ENCODE data around the gene N4BP2. TPM values are rescaled to one million over a fixed set of nuclear protein-coding genes. Genes with fewer than 3 reads are reported as not detected.

Gene N4BP2
- total and polyA plus RNA-seq, 4 donors: 1.8 to 7.2 (median 4.6) TPM

- ATAC-seq (ENCODE audit: low FRiP score): no peak
- intact Hi-C loops (cut with DNase I): no loop called here
- H3K4me3 ChIP-seq (ENCODE audit: low read length in 2 of 2): no peak overlapping the region
Observed at GRCh38 chr4:40193578-40193977, 136.9 kb downstream of the N4BP2 start.

GRCh38 chr4:40194602-40195161 lies 138.0 kb downstream of the N4BP2 start:
- ATAC-seq (ENCODE audit: low FRiP score): no peak
- H3K36me3 ChIP-seq (ENCODE audit: control insufficient read depth in 1 of 2, insufficient read depth in 2 of 2, low read length in 1 of 2): no peaks in the 10 kb centered on the region

More at GRCh38 chr4:40193578-40193977, 136.9 kb downstream of the N4BP2 start:
- H3K27ac ChIP-seq (ENCODE audit: low read depth in 1 of 2, low read length in 2 of 2): no peak overlapping the region
- no peak for DNase-seq
- no peaks in the 10 kb centered on the region for H3K9me3 ChIP-seq (ENCODE audit: control insufficient read depth, low read length)
- H3K4me1 ChIP-seq (ENCODE audit: control insufficient read depth in 1 of 2, insufficient read depth in 2 of 2, low read length in 2 of 2): no peaks in the 10 kb centered on the region
- 76 to 82% methylated on average over 7 of the region's 7 CpGs for WGBS, 2 donors
- H3K36me3 ChIP-seq (ENCODE audit: control insufficient read depth in 1 of 2, insufficient read depth in 2 of 2, low read length in 1 of 2): no peaks in the 10 kb centered on the region
- no peaks in the 10 kb centered on the region for H3K27me3 ChIP-seq (ENCODE audit: control insufficient read depth in 1 of 2, insufficient read depth in 2 of 2, low read length in 1 of 2)

DNA sequence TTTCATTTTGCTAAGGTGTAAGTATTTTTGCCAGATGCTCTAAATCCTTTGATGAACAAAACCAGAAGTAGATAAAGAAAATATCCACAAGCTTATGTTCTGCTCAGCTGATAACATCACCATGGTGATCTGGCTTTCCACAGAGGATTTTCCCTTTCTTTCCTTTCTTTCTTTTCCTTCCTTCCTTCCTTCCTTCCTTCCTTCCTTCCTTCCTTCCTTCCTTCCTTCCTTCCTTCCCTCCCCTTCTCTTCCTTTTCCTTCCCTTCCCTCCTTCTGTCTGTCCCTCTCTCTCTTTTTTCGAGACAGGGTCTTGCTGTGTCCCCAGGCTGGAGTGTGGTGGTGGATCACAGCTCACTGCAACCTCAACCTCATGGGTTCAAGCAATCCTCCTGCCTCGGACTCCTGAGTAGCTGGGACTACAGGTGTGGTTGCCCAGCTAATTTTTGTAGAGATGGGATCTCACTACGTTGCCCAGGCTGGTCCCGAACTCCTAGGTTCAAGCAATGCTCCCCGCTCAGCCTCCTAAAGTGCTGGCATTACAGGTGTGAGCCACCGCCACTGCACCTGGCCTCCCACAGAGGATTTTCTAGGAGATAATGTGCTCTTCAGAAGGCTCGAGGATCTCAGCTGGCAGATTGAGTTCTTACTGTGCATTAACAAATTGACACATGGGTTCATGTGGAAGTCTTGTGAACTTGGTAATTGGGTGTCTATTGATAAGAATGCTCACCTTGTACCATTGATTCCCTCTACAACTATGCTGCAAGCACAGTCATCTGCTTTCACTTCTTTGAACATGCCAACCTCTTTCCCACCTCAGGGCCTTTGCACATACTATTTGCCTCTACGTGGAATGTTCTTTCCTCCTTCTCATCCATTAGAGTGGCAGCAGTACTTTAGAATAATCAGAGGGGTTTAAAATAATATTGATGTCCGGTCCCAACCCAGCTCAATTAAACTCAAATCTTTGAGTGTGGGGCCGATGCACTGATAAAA lies 138.8 kb downstream of the N4BP2 start:
- Histone ChIP-seq H3K27me3 (ENCODE audit: control insufficient read depth in 1 of 2, insufficient read depth in 2 of 2, low read length in 1 of 2) (no peaks in the 10 kb centered on the region), H3K9me3 (ENCODE audit: control insufficient read depth, low read length) (no peaks in the 10 kb centered on the region), H3K36me3 (ENCODE audit: control insufficient read depth in 1 of 2, insufficient read depth in 2 of 2, low read length in 1 of 2) (no peaks in the 10 kb centered on the region), H3K4me1 (ENCODE audit: control insufficient read depth in 1 of 2, insufficient read depth in 2 of 2, low read length in 2 of 2) (no peaks in the 10 kb centered on the region), H3K4me3 (ENCODE audit: low read length in 2 of 2) (no peak overlapping the region), H3K27ac (ENCODE audit: low read depth in 1 of 2, low read length in 2 of 2) (no peak overlapping the region)
- ATAC-seq (ENCODE audit: low FRiP score) (no peak), DNase-seq (no peak)
- intact Hi-C loops (cut with DNase I): no loop called here
- 94 to 96% methylated on average over 10 of the region's 10 CpGs for WGBS, 2 donors

More at GRCh38 chr4:40194602-40195161, 138.0 kb downstream of the N4BP2 start:
- H3K4me3 ChIP-seq (ENCODE audit: low read length in 2 of 2): no peak overlapping the region
- WGBS, 2 donors: 45 to 48% methylated on average over 14 of the region's 14 CpGs
- intact Hi-C loops (cut with DNase I): no loop called here
- no peaks in the 10 kb centered on the region for H3K27me3 ChIP-seq (ENCODE audit: control insufficient read depth in 1 of 2, insufficient read depth in 2 of 2, low read length in 1 of 2)
- no peak for DNase-seq
- no peaks in the 10 kb centered on the region for H3K9me3 ChIP-seq (ENCODE audit: control insufficient read depth, low read length)
- H3K27ac ChIP-seq (ENCODE audit: low read depth in 1 of 2, low read length in 2 of 2): no peak overlapping the region
- no peaks in the 10 kb centered on the region for H3K4me1 ChIP-seq (ENCODE audit: control insufficient read depth in 1 of 2, insufficient read depth in 2 of 2, low read length in 2 of 2)

GRCh38 chr4:40196272-40196671 lies 139.6 kb downstream of the N4BP2 start:
- DNase-seq (no peak), ATAC-seq (ENCODE audit: low FRiP score) (no peak)
- Histone ChIP-seq H3K27ac (ENCODE audit: low read depth in 1 of 2, low read length in 2 of 2) (no peak overlapping the region), H3K4me1 (ENCODE audit: control insufficient read depth in 1 of 2, insufficient read depth in 2 of 2, low read length in 2 of 2) (no peaks in the 10 kb centered on the region), H3K36me3 (ENCODE audit: control insufficient read depth in 1 of 2, insufficient read depth in 2 of 2, low read length in 1 of 2) (no peaks in the 10 kb centered on the region), H3K27me3 (ENCODE audit: control insufficient read depth in 1 of 2, insufficient read depth in 2 of 2, low read length in 1 of 2) (no peaks in the 10 kb centered on the region), H3K4me3 (ENCODE audit: low read length in 2 of 2) (no peak overlapping the region), H3K9me3 (ENCODE audit: control insufficient read depth, low read length) (no peaks in the 10 kb centered on the region)
- intact Hi-C loops (cut with DNase I): no loop called here
- 82 to 85% methylated on average over 8 of the region's 8 CpGs for WGBS, 2 donors

- no peaks in the 10 kb centered on the region for H3K36me3 ChIP-seq (ENCODE audit: control insufficient read depth in 1 of 2, insufficient read depth in 2 of 2, low read length in 1 of 2)
- WGBS, 2 donors: 35% methylated on average over 14 of the region's 14 CpGs
- intact Hi-C loops (cut with DNase I): no loop called here
- H3K27ac ChIP-seq (ENCODE audit: low read depth in 1 of 2, low read length in 2 of 2): no peak within 1 kb of the TSS
- no peak for DNase-seq
- no peaks in the 10 kb centered on the region for H3K27me3 ChIP-seq (ENCODE audit: control insufficient read depth in 1 of 2, insufficient read depth in 2 of 2, low read length in 1 of 2)
- H3K9me3 ChIP-seq (ENCODE audit: control insufficient read depth, low read length): no peaks in the 10 kb centered on the region
- H3K4me3 ChIP-seq (ENCODE audit: low read length in 2 of 2): no peak within 1 kb of the TSS
- no peak for ATAC-seq (ENCODE audit: low FRiP score)
- no peaks in the 10 kb centered on the region for H3K4me1 ChIP-seq (ENCODE audit: control insufficient read depth in 1 of 2, insufficient read depth in 2 of 2, low read length in 2 of 2)
Observed at GRCh38 chr4:40196724-40197281, 140.2 kb downstream of the N4BP2 start, which contains the start of gene RHOH. TSS of gene RHOH (plus strand) at chr4:40197031. CDS start at chr4:40243387, 46,356 bp downstream.

- Histone ChIP-seq H3K4me3 (ENCODE audit: low read length in 2 of 2) (no peak overlapping the region), H3K9me3 (ENCODE audit: control insufficient read depth, low read length) (no peaks in the 10 kb centered on the region), H3K36me3 (ENCODE audit: control insufficient read depth in 1 of 2, insufficient read depth in 2 of 2, low read length in 1 of 2) (no peaks in the 10 kb centered on the region), H3K4me1 (ENCODE audit: control insufficient read depth in 1 of 2, insufficient read depth in 2 of 2, low read length in 2 of 2) (no peaks in the 10 kb centered on the region), H3K27ac (ENCODE audit: low read depth in 1 of 2, low read length in 2 of 2) (no peak overlapping the region), H3K27me3 (ENCODE audit: control insufficient read depth in 1 of 2, insufficient read depth in 2 of 2, low read length in 1 of 2) (no peaks in the 10 kb centered on the region)
- WGBS, 2 donors: 73 to 75% methylated on average over 15 of the region's 15 CpGs
- intact Hi-C loops (cut with DNase I): no loop called here
- ATAC-seq (ENCODE audit: low FRiP score) (no peak), DNase-seq (no peak)
Observed at GRCh38 chr4:40197879-40198689, 141.4 kb downstream of the N4BP2 start.

DNA sequence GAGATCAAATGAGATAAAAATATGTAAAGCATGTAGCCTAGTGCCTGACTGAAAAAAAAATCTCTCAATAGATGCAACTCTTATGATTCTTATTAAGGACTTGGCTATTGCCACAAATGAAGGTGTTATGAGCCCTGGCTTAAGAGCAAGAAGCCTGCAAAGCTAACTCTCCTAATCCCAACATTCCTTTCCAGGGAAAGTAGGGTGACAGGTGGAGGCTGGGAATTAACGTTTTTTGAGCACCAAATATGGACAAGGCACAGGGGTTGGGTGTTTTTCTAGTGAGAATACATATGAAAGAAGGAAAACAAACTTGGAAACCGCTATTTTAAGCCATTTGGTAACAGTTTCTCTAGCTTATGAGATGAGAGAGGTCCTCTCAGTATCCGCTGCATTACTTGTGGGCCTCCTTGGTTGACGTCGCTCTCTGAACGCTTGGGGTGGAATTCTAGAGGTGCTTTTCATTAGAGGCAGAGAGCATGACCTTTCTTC lies 142.6 kb downstream of the N4BP2 start:
- Histone ChIP-seq H3K36me3 (ENCODE audit: control insufficient read depth in 1 of 2, insufficient read depth in 2 of 2, low read length in 1 of 2) (no peaks in the 10 kb centered on the region), H3K4me3 (ENCODE audit: low read length in 2 of 2) (no peak overlapping the region), H3K4me1 (ENCODE audit: control insufficient read depth in 1 of 2, insufficient read depth in 2 of 2, low read length in 2 of 2) (no peaks in the 10 kb centered on the region), H3K27me3 (ENCODE audit: control insufficient read depth in 1 of 2, insufficient read depth in 2 of 2, low read length in 1 of 2) (no peaks in the 10 kb centered on the region), H3K9me3 (ENCODE audit: control insufficient read depth, low read length) (no peaks in the 10 kb centered on the region), H3K27ac (ENCODE audit: low read depth in 1 of 2, low read length in 2 of 2) (no peak overlapping the region)
- DNase-seq: no peak
- 37 to 49% methylated on average over 6 of the region's 6 CpGs for WGBS, 2 donors
- intact Hi-C loops (cut with DNase I): no loop called here
- no peak for ATAC-seq (ENCODE audit: low FRiP score)
